Fibroblast of villous mesenchyme (primary cell): ENCODE data around the gene KDM2A. TPM values are rescaled to one million over a fixed set of nuclear protein-coding genes. Genes with fewer than 3 reads are reported as not detected.

ENCODE experiments used
- DNase-seq: peaks from one replicate; pipeline ENCODE4 v3.0.0-alpha.2; 2010; ENCODE audit warnings: low read depth
- H3K4me3 ChIP-seq: 2 replicates; pipeline ENCODE4 v1.5.1; 2011; ENCODE audit warnings: low read depth, mild to moderate bottlenecking, low read length
- CTCF ChIP-seq: IDR thresholded peaks from 2 replicates; pipeline ENCODE4 v1.5.1; 2012; ENCODE audit warnings: low read depth, mild to moderate bottlenecking, low read length; ENCODE audit not compliant: insufficient read depth
- total RNA-seq: library from RNA; depleted of rRNA; stranded (reverse); fragments of >200 nt; gene quantifications from 2 replicates; pipeline ENCODE4 v1.2.3, GENCODE V29; 2012

The KDM2A gene
- total RNA-seq, 1 donor: 50.5 TPM

- DNase-seq: no peak
- H3K4me3 ChIP-seq: no peak overlapping the region
- no peak for TF ChIP-seq CTCF
Measured at GRCh38 chr11:67157691-67158090, 38.6 kb downstream of the KDM2A start.

- H3K4me3 ChIP-seq: no peak overlapping the region
- TF ChIP-seq CTCF: no peak
- DNase-seq: peak; percentile 36
Measured at GRCh38 chr11:67158221-67158620, 39.2 kb downstream of the KDM2A start.

- DNase-seq: no peak
Measured at GRCh38 chr11:67160045-67160444, 41.0 kb downstream of the KDM2A start.

GRCh38 chr11:67160872-67161783 lies 42.1 kb downstream of the KDM2A start:
- DNase-seq: peak; percentile 33
- TF ChIP-seq CTCF: no peak

More at GRCh38 chr11:67160045-67160444, 41.0 kb downstream of the KDM2A start:
- no peak overlapping the region for H3K4me3 ChIP-seq
- TF ChIP-seq CTCF: no peak

GRCh38 chr11:67163006-67163405 lies 43.9 kb downstream of the KDM2A start:
- DNase-seq: no peak
- no peak overlapping the region for H3K4me3 ChIP-seq
- no peak for TF ChIP-seq CTCF

More at GRCh38 chr11:67160872-67161783, 42.1 kb downstream of the KDM2A start:
- H3K4me3 ChIP-seq: no peak overlapping the region

GRCh38 chr11:67165623-67166022 lies 46.6 kb downstream of the KDM2A start:
- DNase-seq: no peak
- no peak for TF ChIP-seq CTCF
- no peak overlapping the region for H3K4me3 ChIP-seq
